Liver (tissue), 9 donors: ENCODE results near the gene FAXC. TPM values are rescaled to one million over a fixed set of nuclear protein-coding genes. Genes with fewer than 3 reads are reported as not detected.

Experiments
- DNase-seq: peaks from one replicate; pipeline ENCODE4 v3.0.0-alpha.2; 2017; ENCODE audit warnings: low spot score
- H3K27ac ChIP-seq, 2 donors: one replicate each; pipeline ENCODE4 v1.7.0; 2013; ENCODE audit warnings: inconsistent platforms in 2 of 2, low read length in 2 of 2, control low read depth in 1 of 2, low read depth in 1 of 2, mild to moderate bottlenecking in 1 of 2
- H3K27me3 ChIP-seq, 4 donors: one replicate each; pipeline versions ENCODE4 v1.6.1 to v1.7.0; 2013; ENCODE audit warnings: low read length in 3 of 4, inconsistent platforms in 1 of 4, mild to moderate bottlenecking in 1 of 4, moderate library complexity in 1 of 4; ENCODE audit not compliant: control insufficient read depth in 4 of 4, insufficient read depth in 4 of 4
- H3K36me3 ChIP-seq, 4 donors: one replicate each; pipeline versions ENCODE4 v1.6.1 to v1.7.0; 2013; ENCODE audit warnings: low read length in 3 of 4, mild to moderate bottlenecking in 3 of 4, low read depth in 1 of 4, moderate library complexity in 1 of 4; ENCODE audit not compliant: control insufficient read depth in 4 of 4, insufficient read depth in 3 of 4
- H3K4me1 ChIP-seq, 4 donors: one replicate each; pipeline versions ENCODE4 v1.6.1 to v1.7.0; 2013; ENCODE audit warnings: low read length in 3 of 4, mild to moderate bottlenecking in 3 of 4, moderate library complexity in 1 of 4; ENCODE audit not compliant: control insufficient read depth in 4 of 4, insufficient read depth in 4 of 4
- H3K4me3 ChIP-seq, 3 donors: one replicate each; pipeline versions ENCODE4 v1.6.1 to v1.7.0; 2013; ENCODE audit warnings: low read length in 3 of 3, control low read depth in 1 of 3, low read depth in 1 of 3, mild to moderate bottlenecking in 1 of 3
- H3K9ac ChIP-seq, 2 donors: one replicate each; pipeline ENCODE4 v1.7.0; 2013; ENCODE audit warnings: low read length in 2 of 2, mild to moderate bottlenecking in 2 of 2, moderate library complexity in 2 of 2, control low read depth in 1 of 2, low read depth in 1 of 2
- H3K9me3 ChIP-seq, 4 donors: one replicate each; pipeline versions ENCODE4 v1.6.1 to v1.7.0; 2013; ENCODE audit warnings: low read length in 3 of 4; ENCODE audit not compliant: control insufficient read depth in 4 of 4
- EGR1 ChIP-seq, 2 donors: IDR thresholded peaks; 2 replicates each; pipeline ENCODE4 v1.6.1; 2016 to 2018; ENCODE audit warnings: antibody characterized with exemption in 2 of 2, low read depth in 2 of 2
- FOXA1 ChIP-seq: IDR thresholded peaks from 2 replicates; pipeline ENCODE4 v1.6.1; 2016; ENCODE audit warnings: antibody characterized with exemption
- HNF4A ChIP-seq, 2 donors: conservative IDR thresholded peaks; 2 replicates each; pipeline ENCODE4 v1.6.1; 2016; ENCODE audit warnings: antibody characterized with exemption in 2 of 2, mild to moderate bottlenecking in 2 of 2
- JUND ChIP-seq, 2 donors: IDR thresholded peaks; 2 replicates each; pipeline ENCODE4 v1.6.1; 2016; ENCODE audit warnings: antibody characterized with exemption in 2 of 2
- RAD21 ChIP-seq, 2 donors: IDR thresholded peaks; 2 replicates each; pipeline ENCODE4 v1.6.1; 2016; ENCODE audit warnings: antibody characterized with exemption in 2 of 2, mild to moderate bottlenecking in 2 of 2
- RXRA ChIP-seq, 2 donors: IDR thresholded peaks; 2 replicates each; pipeline ENCODE4 v1.6.1; 2017 to 2018; ENCODE audit warnings: antibody characterized with exemption in 2 of 2, mild to moderate bottlenecking in 1 of 2
- TAF1 ChIP-seq: conservative IDR thresholded peaks from 2 replicates; pipeline ENCODE4 v1.6.1; 2016; ENCODE audit warnings: antibody characterized with exemption, mild to moderate bottlenecking
- YY1 ChIP-seq: IDR thresholded peaks from 2 replicates; pipeline ENCODE4 v1.6.1; 2016; ENCODE audit warnings: antibody characterized with exemption, mild to moderate bottlenecking
- ZBTB33 ChIP-seq: IDR thresholded peaks from 2 replicates; pipeline ENCODE4 v1.6.1; 2016; ENCODE audit warnings: antibody characterized with exemption
- whole genome bisulfite sequencing: extraction: QIAGEN DNeasy Blood & Tissue Kit; methylation state at CpG from one replicate; pipeline ENCODE4 v1.1.7; 2013; 5-methylcytosine and 5-hydroxymethylcytosine counted together
- polyA plus RNA-seq, 2 donors: library from polyadenylated mRNA; stranded (reverse) in 1 of 2; unstranded in 1 of 2; fragments of 200-250 nt in 1 of 2; fragments of >200 nt in 1 of 2; fragmentation: Nextera tagmentation in 1 of 2; extraction: Ambion mirVana in 1 of 2; gene quantifications; one replicate each; pipeline versions ENCODE4 v1.2.1 to v1.2.3, GENCODE V29; 2013 to 2015
- total RNA-seq, 2 donors: library from RNA; depleted of rRNA; stranded (reverse); fragments of >200 nt; gene quantifications; one replicate each; pipeline ENCODE4 v1.2.3, GENCODE V29; 2014
- TF ChIP-seq, protein P1 (sequence below): fragments of 150-350 bp; IDR thresholded peaks from 2 replicates; pipeline ENCODE4 v1.5.1; 2017; ENCODE audit warnings: improper control_type of control experiment, low read depth, low read length; ENCODE audit not compliant: missing input control
- TF ChIP-seq, protein P2 (sequence below): IDR thresholded peaks from 2 replicates; pipeline ENCODE4 v1.6.1; 2016; ENCODE audit warnings: antibody characterized with exemption, mild to moderate bottlenecking
- TF ChIP-seq, protein P3 (sequence below): IDR thresholded peaks from 2 replicates; pipeline ENCODE4 v1.6.1; 2016; ENCODE audit warnings: antibody characterized with exemption
- donor health status: healthy.
- donor health status: healthy.
- donor health status: healthy.
- donor health status: healthy.
- donor health status: healthy.

FAXC gene
- total and polyA plus RNA-seq, 4 donors: under 0.01 to 0.14 TPM; not detected in 2

DNA sequence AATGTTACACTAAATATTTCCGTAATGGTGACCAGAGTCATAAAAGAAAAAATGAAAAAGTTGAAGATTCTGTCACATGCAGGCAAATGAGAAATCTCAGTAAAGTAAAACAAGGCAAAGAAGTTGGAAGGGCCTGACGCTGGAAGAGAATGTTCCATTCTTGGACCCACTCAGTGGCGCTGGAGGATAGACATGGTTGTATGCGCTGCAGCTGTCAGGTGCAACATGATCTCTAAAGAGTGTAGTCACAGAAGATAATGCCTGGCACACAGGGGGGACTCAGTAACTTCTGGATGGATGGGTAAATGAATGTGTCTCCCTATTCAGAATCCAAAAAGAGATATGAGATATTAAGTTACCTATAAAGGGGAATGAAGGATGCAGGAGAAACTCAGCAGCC, 116.3 kb downstream of the FAXC start:
- Histone ChIP-seq H3K27ac (no peak overlapping the region), H3K36me3 (no peaks in the 10 kb centered on the region), H3K4me1 (peaks cover 0 to 7% (median 3%) of the 10 kb centered on the region in 4 donors), H3K9ac (no peak overlapping the region), H3K27me3 (peaks cover 0 to 11% (median 3%) of the 10 kb centered on the region in 4 donors), H3K9me3 (no peaks in the 10 kb centered on the region), H3K4me3 (no peak overlapping the region)
- no peak for TF ChIP-seq RAD21 (IDR thresholded peaks at IDR 0.05)
- no peak for TF ChIP-seq FOXA1
- TF ChIP-seq, protein P1, sequence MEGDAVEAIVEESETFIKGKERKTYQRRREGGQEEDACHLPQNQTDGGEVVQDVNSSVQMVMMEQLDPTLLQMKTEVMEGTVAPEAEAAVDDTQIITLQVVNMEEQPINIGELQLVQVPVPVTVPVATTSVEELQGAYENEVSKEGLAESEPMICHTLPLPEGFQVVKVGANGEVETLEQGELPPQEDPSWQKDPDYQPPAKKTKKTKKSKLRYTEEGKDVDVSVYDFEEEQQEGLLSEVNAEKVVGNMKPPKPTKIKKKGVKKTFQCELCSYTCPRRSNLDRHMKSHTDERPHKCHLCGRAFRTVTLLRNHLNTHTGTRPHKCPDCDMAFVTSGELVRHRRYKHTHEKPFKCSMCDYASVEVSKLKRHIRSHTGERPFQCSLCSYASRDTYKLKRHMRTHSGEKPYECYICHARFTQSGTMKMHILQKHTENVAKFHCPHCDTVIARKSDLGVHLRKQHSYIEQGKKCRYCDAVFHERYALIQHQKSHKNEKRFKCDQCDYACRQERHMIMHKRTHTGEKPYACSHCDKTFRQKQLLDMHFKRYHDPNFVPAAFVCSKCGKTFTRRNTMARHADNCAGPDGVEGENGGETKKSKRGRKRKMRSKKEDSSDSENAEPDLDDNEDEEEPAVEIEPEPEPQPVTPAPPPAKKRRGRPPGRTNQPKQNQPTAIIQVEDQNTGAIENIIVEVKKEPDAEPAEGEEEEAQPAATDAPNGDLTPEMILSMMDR: no peak
- TF ChIP-seq, protein P2, sequence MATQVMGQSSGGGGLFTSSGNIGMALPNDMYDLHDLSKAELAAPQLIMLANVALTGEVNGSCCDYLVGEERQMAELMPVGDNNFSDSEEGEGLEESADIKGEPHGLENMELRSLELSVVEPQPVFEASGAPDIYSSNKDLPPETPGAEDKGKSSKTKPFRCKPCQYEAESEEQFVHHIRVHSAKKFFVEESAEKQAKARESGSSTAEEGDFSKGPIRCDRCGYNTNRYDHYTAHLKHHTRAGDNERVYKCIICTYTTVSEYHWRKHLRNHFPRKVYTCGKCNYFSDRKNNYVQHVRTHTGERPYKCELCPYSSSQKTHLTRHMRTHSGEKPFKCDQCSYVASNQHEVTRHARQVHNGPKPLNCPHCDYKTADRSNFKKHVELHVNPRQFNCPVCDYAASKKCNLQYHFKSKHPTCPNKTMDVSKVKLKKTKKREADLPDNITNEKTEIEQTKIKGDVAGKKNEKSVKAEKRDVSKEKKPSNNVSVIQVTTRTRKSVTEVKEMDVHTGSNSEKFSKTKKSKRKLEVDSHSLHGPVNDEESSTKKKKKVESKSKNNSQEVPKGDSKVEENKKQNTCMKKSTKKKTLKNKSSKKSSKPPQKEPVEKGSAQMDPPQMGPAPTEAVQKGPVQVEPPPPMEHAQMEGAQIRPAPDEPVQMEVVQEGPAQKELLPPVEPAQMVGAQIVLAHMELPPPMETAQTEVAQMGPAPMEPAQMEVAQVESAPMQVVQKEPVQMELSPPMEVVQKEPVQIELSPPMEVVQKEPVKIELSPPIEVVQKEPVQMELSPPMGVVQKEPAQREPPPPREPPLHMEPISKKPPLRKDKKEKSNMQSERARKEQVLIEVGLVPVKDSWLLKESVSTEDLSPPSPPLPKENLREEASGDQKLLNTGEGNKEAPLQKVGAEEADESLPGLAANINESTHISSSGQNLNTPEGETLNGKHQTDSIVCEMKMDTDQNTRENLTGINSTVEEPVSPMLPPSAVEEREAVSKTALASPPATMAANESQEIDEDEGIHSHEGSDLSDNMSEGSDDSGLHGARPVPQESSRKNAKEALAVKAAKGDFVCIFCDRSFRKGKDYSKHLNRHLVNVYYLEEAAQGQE: no peak
- TF ChIP-seq EGR1 (IDR thresholded peaks at IDR 0.05; ENCODE audit: low read depth in 2 of 2): no peak
- no peak for TF ChIP-seq JUND (IDR thresholded peaks at IDR 0.05)
- no peak for TF ChIP-seq TAF1
- TF ChIP-seq YY1: no peak
- no peak for DNase-seq
- WGBS: 86% methylated on average over 4 of the region's 4 CpGs

DNA sequence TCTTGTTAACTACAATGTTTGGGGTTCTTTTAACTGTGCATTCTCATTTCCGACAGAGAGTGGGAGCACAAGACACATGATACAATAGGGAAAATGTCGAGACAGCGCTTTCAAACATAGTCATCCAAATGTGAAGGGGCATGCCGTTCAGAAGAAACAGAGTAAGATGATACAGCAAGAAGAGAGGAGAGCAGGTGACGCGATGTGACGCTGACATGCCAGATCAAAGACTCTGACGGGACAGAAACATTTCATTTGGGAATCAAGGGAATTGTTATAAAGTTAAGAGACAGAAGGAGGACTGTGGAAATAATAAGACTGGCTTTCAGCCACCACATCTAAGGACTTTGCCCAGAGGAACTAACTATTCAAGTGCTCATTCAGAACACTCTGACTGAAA, 117.4 kb downstream of the FAXC start:
- peaks cover 0 to 11% (median 3%) of the 10 kb centered on the region in 4 donors for H3K27me3 ChIP-seq
- H3K4me3 ChIP-seq: no peak overlapping the region
- H3K4me1 ChIP-seq: peaks cover 0 to 7% (median 3%) of the 10 kb centered on the region in 4 donors
- no peak overlapping the region for H3K27ac ChIP-seq
- H3K9ac ChIP-seq: no peak overlapping the region
- H3K36me3 ChIP-seq: no peaks in the 10 kb centered on the region
- H3K9me3 ChIP-seq: no peaks in the 10 kb centered on the region
- TF ChIP-seq EGR1 (IDR thresholded peaks at IDR 0.05; ENCODE audit: low read depth in 2 of 2): no peak
- no peak for TF ChIP-seq FOXA1
- TF ChIP-seq, protein P3, sequence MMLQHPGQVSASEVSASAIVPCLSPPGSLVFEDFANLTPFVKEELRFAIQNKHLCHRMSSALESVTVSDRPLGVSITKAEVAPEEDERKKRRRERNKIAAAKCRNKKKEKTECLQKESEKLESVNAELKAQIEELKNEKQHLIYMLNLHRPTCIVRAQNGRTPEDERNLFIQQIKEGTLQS: no peak
- TF ChIP-seq RXRA (IDR thresholded peaks at IDR 0.05): no peak
- TF ChIP-seq, protein P2: no peak
- TF ChIP-seq ZBTB33: no peak
- TF ChIP-seq HNF4A (conservative IDR thresholded peaks at IDR 0.05): no peak
- 79% methylated on average over 8 of the region's 8 CpGs for WGBS
- no peak for DNase-seq
